ENCODE results near the gene AHI1. TPM values are rescaled to one million over a fixed set of nuclear protein-coding genes. Genes with fewer than 3 reads are reported as not detected.

AHI1 gene
- total RNA-seq = 116 TPM

DNA sequence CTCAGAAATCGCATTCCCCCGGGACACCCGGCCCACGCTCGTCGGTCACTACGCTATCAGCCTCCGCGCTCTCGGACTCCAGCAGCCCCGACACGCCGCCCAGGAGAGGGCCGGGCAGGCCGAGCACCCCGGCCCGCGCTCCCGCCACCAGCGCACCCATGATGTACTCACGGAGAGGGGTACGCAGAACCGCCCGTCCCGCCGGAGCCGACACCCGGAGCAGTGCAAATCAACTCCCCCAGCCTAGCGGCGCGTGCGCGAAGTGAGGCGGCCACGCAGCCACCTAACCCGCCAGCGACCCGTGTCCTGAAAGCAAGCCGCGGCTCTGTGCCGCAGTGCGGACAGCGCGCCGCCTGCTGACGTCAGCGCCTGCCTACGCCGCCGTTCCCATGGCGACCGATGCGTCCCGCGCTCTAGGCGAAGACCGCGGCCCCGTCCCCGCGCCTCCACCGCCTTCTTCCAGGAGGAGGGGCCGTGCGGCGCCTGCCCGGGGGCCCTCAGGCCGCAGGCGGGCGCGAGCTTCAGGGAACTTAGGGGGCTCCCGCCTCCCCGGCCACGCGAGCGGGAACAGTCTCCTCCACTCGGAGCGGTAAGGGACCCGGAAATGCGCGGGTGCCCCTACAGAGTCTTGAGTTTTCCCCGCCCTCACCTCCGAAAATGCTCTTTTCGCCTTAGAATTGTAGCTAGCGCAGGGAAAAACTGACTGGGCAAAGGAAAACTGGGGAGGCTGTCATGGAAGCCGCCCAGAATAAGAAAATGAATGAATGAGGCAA lies at the start of gene AHI1:
TSS of gene AHI1 (minus strand) at position 329 of the 773 bp plus-strand sequence. CDS start 5,503 bp downstream, outside the sequence.

Small RNA genes within 50 kb of the gene (small RNA-seq; reads per million reads assigned to genes)
- not detected for gene MIR548A2
- not detected for gene RF00019

Data from diencephalon (tissue), 1 donor.